Testis (tissue), 2 donors: ENCODE measurements around the gene LARGE1.

Experiments used
- CTCF ChIP-seq, 3 experiments: fragments of 450-650 bp in 2 of 3; fragments of 200-600 bp in 1 of 3; sonication (generic) in 1 of 3; IDR thresholded peaks; one replicate each; pipeline ENCODE4 v1.5.1; 2016 to 2019; ENCODE audit warnings: antibody characterized with exemption in 3 of 3, mild to moderate bottlenecking in 2 of 3, moderate library complexity in 1 of 3
- POLR2A ChIP-seq: fragments of 450-650 bp; IDR thresholded peaks from one replicate; pipeline ENCODE4 v1.6.1; 2017; ENCODE audit warnings: antibody characterized with exemption, mild to moderate bottlenecking, moderate library complexity

GRCh38 chr22:33811208-33811607 is 109.1 kb downstream of the LARGE1 start:
- no peak for TF ChIP-seq CTCF (IDR thresholded peaks at IDR 0.05)
- TF ChIP-seq POLR2A = no peak
